ENCODE measurements around the gene ADGRG3.

The ADGRG3 gene

GRCh38 chr16:57692636-57693035, 24.5 kb downstream of the ADGRG3 start:
- TF ChIP-seq CTCF (IDR thresholded peaks at IDR 0.05; ENCODE audit: extremely low read depth, missing control alignments): no peak
- DNase-seq (ENCODE audit: low spot score): no peak

- DNase-seq (ENCODE audit: low spot score): no peak
These were observed 25.4 kb downstream of the ADGRG3 start for GRCh38 chr16:57693550-57693949.

GRCh38 chr16:57694231-57694724, 26.2 kb downstream of the ADGRG3 start:
- no peak for DNase-seq (ENCODE audit: low spot score)
- no peak for TF ChIP-seq CTCF (IDR thresholded peaks at IDR 0.05; ENCODE audit: extremely low read depth, missing control alignments)

More at GRCh38 chr16:57693550-57693949, 25.4 kb downstream of the ADGRG3 start:
- no peak for TF ChIP-seq CTCF (IDR thresholded peaks at IDR 0.05; ENCODE audit: extremely low read depth, missing control alignments)

GRCh38 chr16:57694725-57695679, 26.9 kb downstream of the ADGRG3 start, which contains the start of gene DRC7:
DRC7 (plus strand) TSS chr16:57694806; CDS start chr16:57697950, 3,144 bp downstream.
- no peak for TF ChIP-seq CTCF (IDR thresholded peaks at IDR 0.05; ENCODE audit: extremely low read depth, missing control alignments)
- peak; percentile 66 for DNase-seq (ENCODE audit: low spot score)

- TF ChIP-seq CTCF (IDR thresholded peaks at IDR 0.05; ENCODE audit: extremely low read depth, missing control alignments): no peak
- DNase-seq (ENCODE audit: low spot score): no peak
These were observed 27.6 kb downstream of the ADGRG3 start for GRCh38 chr16:57695680-57696069.

GRCh38 chr16:57696240-57696639, 28.1 kb downstream of the ADGRG3 start:
- no peak for DNase-seq (ENCODE audit: low spot score)
- TF ChIP-seq CTCF (IDR thresholded peaks at IDR 0.05; ENCODE audit: extremely low read depth, missing control alignments): no peak

- no peak for DNase-seq (ENCODE audit: low spot score)
- no peak for TF ChIP-seq CTCF (IDR thresholded peaks at IDR 0.05; ENCODE audit: extremely low read depth, missing control alignments)
These were observed 29.9 kb downstream of the ADGRG3 start for GRCh38 chr16:57697896-57698537.
